H9 (cell line): ENCODE data around the gene CDKL4. TPM values are rescaled to one million over a fixed set of nuclear protein-coding genes. Genes with fewer than 3 reads are reported as not detected.

ENCODE experiments used
- DNase-seq: peaks from one replicate; pipeline ENCODE4 v3.0.0-alpha.2; 2017
- H2AFZ ChIP-seq: one replicate; pipeline ENCODE4 v1.6.1; 2013; ENCODE audit warnings: mild to moderate bottlenecking, low read length, control low read depth, moderate library complexity
- H2AK5ac ChIP-seq: 2 replicates; pipeline ENCODE4 v1.6.1; 2013; ENCODE audit warnings: low read length, control low read depth, mixed read lengths; ENCODE audit not compliant: insufficient read length
- H2BK120ac ChIP-seq: one replicate; pipeline ENCODE4 v1.6.1; 2013; ENCODE audit warnings: low read depth, mild to moderate bottlenecking, low read length, control low read depth, inconsistent platforms; ENCODE audit not compliant: poor library complexity, severe bottlenecking
- H2BK12ac ChIP-seq: 2 replicates; pipeline ENCODE4 v1.6.1; 2013; ENCODE audit warnings: low read length, control low read depth, mixed read lengths, low read depth; ENCODE audit not compliant: insufficient read length
- H2BK15ac ChIP-seq: 2 replicates; pipeline ENCODE4 v1.6.1; 2013; ENCODE audit warnings: low read depth, low read length, control low read depth
- H2BK20ac ChIP-seq: one replicate; pipeline ENCODE4 v1.6.1; 2013; ENCODE audit warnings: low read depth, mild to moderate bottlenecking, low read length, control low read depth, inconsistent platforms; ENCODE audit not compliant: poor library complexity, severe bottlenecking
- H2BK5ac ChIP-seq: 2 replicates; pipeline ENCODE4 v1.6.1; 2013; ENCODE audit warnings: low read length, control low read depth, mixed read lengths; ENCODE audit not compliant: insufficient read length
- H3K14ac ChIP-seq: 2 replicates; pipeline ENCODE4 v1.6.1; 2013; ENCODE audit warnings: low read length, control low read depth; ENCODE audit not compliant: insufficient read depth
- H3K18ac ChIP-seq: 2 replicates; pipeline ENCODE4 v1.6.1; 2013; ENCODE audit warnings: low read depth, mild to moderate bottlenecking, mixed read lengths, low read length, control low read depth; ENCODE audit not compliant: insufficient read length
- H3K23ac ChIP-seq: 2 replicates; pipeline ENCODE4 v1.6.1; 2013; ENCODE audit warnings: low read length, control low read depth, mixed read lengths, low read depth; ENCODE audit not compliant: insufficient read length
- H3K23me2 ChIP-seq: 2 replicates; pipeline ENCODE4 v1.6.1; 2013; ENCODE audit warnings: low read depth, mild to moderate bottlenecking, mixed read lengths, low read length, control low read depth; ENCODE audit not compliant: insufficient read length, poor library complexity, severe bottlenecking
- H3K27ac ChIP-seq: 2 replicates; pipeline ENCODE4 v1.5.1; 2013; ENCODE audit warnings: low read length, control low read depth, mixed read lengths, low read depth; ENCODE audit not compliant: insufficient read length
- H3K27me3 ChIP-seq: 2 replicates; pipeline ENCODE4 v1.6.1; 2013; ENCODE audit warnings: low read length, control low read depth, inconsistent platforms; ENCODE audit not compliant: insufficient read depth
- H3K4ac ChIP-seq: 2 replicates; pipeline ENCODE4 v1.6.1; 2013; ENCODE audit warnings: low read depth, mild to moderate bottlenecking, control low read depth, inconsistent platforms, low read length, moderate library complexity
- H3K4me1 ChIP-seq: 2 replicates; pipeline ENCODE4 v1.6.1; 2013; ENCODE audit warnings: low read length, control low read depth, inconsistent platforms; ENCODE audit not compliant: insufficient read depth
- H3K4me2 ChIP-seq: 2 replicates; pipeline ENCODE4 v1.6.1; 2013; ENCODE audit warnings: low read length, control low read depth, mixed read lengths; ENCODE audit not compliant: insufficient read length, insufficient read depth
- H3K56ac ChIP-seq: 2 replicates; pipeline ENCODE4 v1.6.1; 2013; ENCODE audit warnings: low read depth, mild to moderate bottlenecking, mixed read lengths, low read length, control low read depth; ENCODE audit not compliant: insufficient read length
- H3K79me1 ChIP-seq: 2 replicates; pipeline ENCODE4 v1.6.1; 2013; ENCODE audit warnings: low read depth, mild to moderate bottlenecking, moderate library complexity, low read length, control low read depth, inconsistent platforms; ENCODE audit not compliant: insufficient read depth, poor library complexity, severe bottlenecking
- H3K79me2 ChIP-seq: 2 replicates; pipeline ENCODE4 v1.6.1; 2013; ENCODE audit warnings: low read length, control low read depth, inconsistent platforms; ENCODE audit not compliant: insufficient read depth
- H3K9ac ChIP-seq: 2 replicates; pipeline ENCODE4 v1.6.1; 2013; ENCODE audit warnings: low read length, control low read depth, mixed read lengths; ENCODE audit not compliant: insufficient read length; ENCODE audit errors: extremely low read depth
- H3K9me3 ChIP-seq: one replicate; pipeline ENCODE4 v1.6.1; 2013; ENCODE audit warnings: low read depth, low read length, inconsistent platforms; ENCODE audit not compliant: control insufficient read depth
- H3T11ph ChIP-seq: one replicate; pipeline ENCODE4 v1.6.1; 2013; ENCODE audit warnings: mild to moderate bottlenecking, low read length, control low read depth, inconsistent platforms
- H4K20me1 ChIP-seq: one replicate; pipeline ENCODE4 v1.6.1; 2013; ENCODE audit not compliant: control insufficient read depth, insufficient read length, insufficient read depth
- H4K5ac ChIP-seq: 2 replicates; pipeline ENCODE4 v1.6.1; 2013; ENCODE audit warnings: low read depth, mild to moderate bottlenecking, mixed read lengths, low read length, control low read depth; ENCODE audit not compliant: insufficient read length
- H4K8ac ChIP-seq: replicated peaks from 2 replicates; pipeline ENCODE4 v1.6.1; 2013; ENCODE audit warnings: low read length, control low read depth, mixed read lengths, low read depth; ENCODE audit not compliant: insufficient read length
- H4K91ac ChIP-seq: 2 replicates; pipeline ENCODE4 v1.6.1; 2013; ENCODE audit warnings: low read depth, mild to moderate bottlenecking, moderate library complexity, mixed read lengths, low read length, control low read depth; ENCODE audit not compliant: insufficient read length
- H3K27ac Mint-ChIP-seq, 3 experiments: 2 replicates in 2 of 3; 3 replicates in 1 of 3; pipeline ENCODE4 v1.8.0; 2020 to 2021; ENCODE audit warnings: mixed read lengths in 3 of 3, mild to moderate bottlenecking in 1 of 3, moderate library complexity in 1 of 3
- H3K27me3 Mint-ChIP-seq: 2 replicates; pipeline ENCODE4 v1.8.0; 2021; ENCODE audit warnings: low read depth, mild to moderate bottlenecking, moderate library complexity, mixed read lengths
- H3K36me3 Mint-ChIP-seq, 3 experiments: 2 replicates in 2 of 3; 3 replicates in 1 of 3; pipeline ENCODE4 v1.8.0; 2020 to 2021; ENCODE audit warnings: low read depth in 3 of 3, mixed read lengths in 3 of 3; ENCODE audit not compliant: insufficient read depth in 1 of 3
- H3K4me1 Mint-ChIP-seq, 2 experiments: 2 replicates each; pipeline ENCODE4 v1.8.0; 2020; ENCODE audit warnings: mixed read lengths in 2 of 2
- H3K4me3 Mint-ChIP-seq, 2 experiments: 2 replicates in 1 of 2; 3 replicates in 1 of 2; pipeline ENCODE4 v1.8.0; 2020 to 2021; ENCODE audit warnings: mild to moderate bottlenecking in 2 of 2, mixed read lengths in 2 of 2, moderate library complexity in 1 of 2
- H3K9me3 Mint-ChIP-seq, 2 experiments: 2 replicates in 1 of 2; 3 replicates in 1 of 2; pipeline ENCODE4 v1.8.0; 2020; ENCODE audit warnings: mild to moderate bottlenecking in 2 of 2, mixed read lengths in 2 of 2, moderate library complexity in 1 of 2
- WGBS: extraction: QIAGEN DNeasy Blood & Tissue Kit; methylation state at CpG from one replicate; pipeline ENCODE4 v1.1.7; 2013; ENCODE audit warnings: missing lambda C conversion rate, low lambda C conversion rate, mixed read lengths; ENCODE audit not compliant: insufficient read length; ENCODE audit errors: extremely low coverage; 5-methylcytosine and 5-hydroxymethylcytosine counted together
- total RNA-seq: library from RNA; stranded (reverse); gene quantifications from 2 replicates; pipeline ENCODE4 v1.2.1, GENCODE V29; 2021
- TF ChIP-seq, protein P1 (sequence below): fragments of 200-600 bp; sonication (generic); conservative IDR thresholded peaks from 3 replicates; pipeline ENCODE4 v1.8.0; 2021; ENCODE audit warnings: antibody characterized with exemption, mild to moderate bottlenecking

The CDKL4 gene
- total RNA-seq, 1 experiment from 2014 or later: not detected

GRCh38 chr2:39266916-39267434, 23.2 kb upstream of the CDKL4 start:
- Histone ChIP-seq H2BK12ac (no peak overlapping the region), H4K20me1 (no peaks in the 10 kb centered on the region), H3K4me1 (no peaks in the 10 kb centered on the region), H2AK5ac (no peak overlapping the region), H3K9me3 (no peaks in the 10 kb centered on the region), H3K4ac (no peak overlapping the region), H2BK5ac (no peak overlapping the region), H2BK15ac (no peak overlapping the region), H2AFZ (no peak overlapping the region), H2BK120ac (no peak overlapping the region), H4K91ac (no peak overlapping the region), H3K4me2 (no peak overlapping the region), H4K5ac (no peak overlapping the region), H4K8ac (no peak overlapping the region), H2BK20ac (no peak overlapping the region), H3K56ac (no peak overlapping the region), H3K27ac (no peak overlapping the region), H3K79me2 (no peaks in the 10 kb centered on the region), H3K18ac (no peak overlapping the region), H3K23me2 (no peaks in the 10 kb centered on the region), H3K79me1 (no peaks in the 10 kb centered on the region), H3T11ph (no peak overlapping the region), H3K14ac (no peak overlapping the region), H3K27me3 (no peaks in the 10 kb centered on the region), H3K9ac (no peak overlapping the region), H3K23ac (no peak overlapping the region)
- no CpG with 5 or more reads among the region's 3 CpGs for WGBS
- no peak for DNase-seq
- Mint-ChIP-seq H3K36me3 (peaks cover 7 to 29% (median 13%) of the 10 kb centered on the region in 3 experiments; a peak in 6 of 7 replicates), H3K27me3 (no peaks in the 10 kb centered on the region), H3K27ac (no peak overlapping the region), H3K4me3 (no peak overlapping the region), H3K9me3 (no peaks in the 10 kb centered on the region), H3K4me1 (peaks cover 0 to 4% of the 10 kb centered on the region in 2 experiments; a peak in 2 of 4 replicates)
- TF ChIP-seq, protein P1, sequence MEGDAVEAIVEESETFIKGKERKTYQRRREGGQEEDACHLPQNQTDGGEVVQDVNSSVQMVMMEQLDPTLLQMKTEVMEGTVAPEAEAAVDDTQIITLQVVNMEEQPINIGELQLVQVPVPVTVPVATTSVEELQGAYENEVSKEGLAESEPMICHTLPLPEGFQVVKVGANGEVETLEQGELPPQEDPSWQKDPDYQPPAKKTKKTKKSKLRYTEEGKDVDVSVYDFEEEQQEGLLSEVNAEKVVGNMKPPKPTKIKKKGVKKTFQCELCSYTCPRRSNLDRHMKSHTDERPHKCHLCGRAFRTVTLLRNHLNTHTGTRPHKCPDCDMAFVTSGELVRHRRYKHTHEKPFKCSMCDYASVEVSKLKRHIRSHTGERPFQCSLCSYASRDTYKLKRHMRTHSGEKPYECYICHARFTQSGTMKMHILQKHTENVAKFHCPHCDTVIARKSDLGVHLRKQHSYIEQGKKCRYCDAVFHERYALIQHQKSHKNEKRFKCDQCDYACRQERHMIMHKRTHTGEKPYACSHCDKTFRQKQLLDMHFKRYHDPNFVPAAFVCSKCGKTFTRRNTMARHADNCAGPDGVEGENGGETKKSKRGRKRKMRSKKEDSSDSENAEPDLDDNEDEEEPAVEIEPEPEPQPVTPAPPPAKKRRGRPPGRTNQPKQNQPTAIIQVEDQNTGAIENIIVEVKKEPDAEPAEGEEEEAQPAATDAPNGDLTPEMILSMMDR: no peak
